Heart left ventricle (tissue), 16 donors: ENCODE data around the gene TMEM259. TPM values are rescaled to one million over a fixed set of nuclear protein-coding genes. Genes with fewer than 3 reads are reported as not detected.
A peak's percentile ranks its signal among the peaks of the same experiment; 100 is the strongest.

Experiments
- ATAC-seq, 4 donors: fragments of 200-7000 bp; cut with Tn5 transposase; one replicate each; pipeline ENCODE4 v1.9.1; 2020 to 2022; ENCODE audit warnings: moderate library complexity in 4 of 4, mild to moderate bottlenecking in 3 of 4, moderate number of reproducible peaks in 1 of 4
- DNase-seq, 5 donors: peaks; one replicate each; pipeline ENCODE4 v3.0.0-alpha.2; 2020
- H3K27ac ChIP-seq, 12 donors: fragments of 200-600 bp; sonication (generic) in 4 of 12; one replicate each; pipeline versions ENCODE4 v1.5.0 to v1.8.0; 2016 to 2022; ENCODE audit warnings: mild to moderate bottlenecking in 2 of 12
- H3K27me3 ChIP-seq, 9 donors: fragments of 200-600 bp; sonication (generic) in 2 of 9; one replicate each; pipeline versions ENCODE4 v1.5.1 to v1.8.0; 2016 to 2022; ENCODE audit warnings: mild to moderate bottlenecking in 3 of 9
- H3K36me3 ChIP-seq, 9 donors: fragments of 200-600 bp; sonication (generic) in 2 of 9; one replicate each; pipeline versions ENCODE4 v1.5.0 to v1.8.0; 2018 to 2022; ENCODE audit warnings: mild to moderate bottlenecking in 2 of 9
- H3K4me1 ChIP-seq, 12 donors: fragments of 200-600 bp; sonication (generic) in 4 of 12; one replicate each; pipeline versions ENCODE4 v1.5.0 to v1.8.0; 2016 to 2022; ENCODE audit warnings: mild to moderate bottlenecking in 3 of 12
- H3K4me3 ChIP-seq, 12 donors: fragments of 200-600 bp; sonication (generic) in 4 of 12; one replicate each; pipeline versions ENCODE4 v1.5.0 to v1.8.0; 2017 to 2022; ENCODE audit warnings: mild to moderate bottlenecking in 9 of 12, moderate library complexity in 4 of 12
- H3K9me3 ChIP-seq, 12 donors: fragments of 200-600 bp; sonication (generic) in 4 of 12; one replicate each; pipeline versions ENCODE4 v1.5.0 to v1.8.0; 2016 to 2022; ENCODE audit warnings: mild to moderate bottlenecking in 1 of 12
- POLR2A ChIP-seq, 2 donors: fragments of 450-650 bp; IDR thresholded peaks; one replicate each; pipeline ENCODE4 v1.6.1; 2017; ENCODE audit warnings: antibody characterized with exemption in 2 of 2, mild to moderate bottlenecking in 2 of 2, moderate library complexity in 2 of 2
- WGBS, 4 donors: extraction: QIAGEN DNeasy Blood & Tissue Kit in 2 of 4; methylation state at CpG; one replicate each; pipeline versions ENCODE4 v1.1.5 to v1.1.7; 2013 to 2018; 5-methylcytosine and 5-hydroxymethylcytosine counted together
- intact Hi-C, 10 donors: fragments of 100-400 bp; cut with DNase I; formaldehyde crosslinking; loops; one replicate each; pipeline versions ENCODE4 v1.11.1 to v1.14.2; 2022
- polyA plus RNA-seq, 2 donors: library from polyadenylated mRNA; stranded (reverse); fragments of 200-250 nt; gene quantifications; one replicate each; pipeline ENCODE4 v1.2.3, GENCODE V29; 2013
- total RNA-seq, 9 donors: library from RNA; depleted of rRNA in 2 of 9; stranded (reverse); fragments of >200 nt in 2 of 9; fragmentation: NEBNext Ultra II Directional in 3 of 9; extraction: Animal tissue kit (Norgen Biotek cat#: 25700) in 3 of 9; gene quantifications; one replicate each; pipeline versions ENCODE4 v1.1.0 to v1.2.4, GENCODE V29; 2016 to 2023
- TF ChIP-seq, protein P1 (sequence below), 12 donors: fragments of 200-600 bp; sonication (generic) in 4 of 12; IDR thresholded peaks; one replicate each; pipeline versions ENCODE4 v1.5.0 to v1.8.0; 2018 to 2022; ENCODE audit warnings: antibody characterized with exemption in 12 of 12, mild to moderate bottlenecking in 5 of 12
- donor health status: ischemic (EF 13 %, LVEDD 7.1; RV severe dilation, severe dysfunction).
- donor health status: healthy with polysubstance abuse.
- donor health status: DM: no; HTN: yes; CAD: no.
- donor health status: DM: no; HTN: no; CAD: no.
- donor health status: ischemic (EF 25% LVEDD 6.9; RV normal size, moderate dysfunction).
- donor health status: ischemic (EF 25% LVEDD 5.7; RV mildly dilated, moderate dysfunction).
- donor health status: healthy.
- donor health status: DM: yes; HTN: yes; CAD: no.
- donor health status: ischemic (EF 35%, LVEDD 5.7; RV mildly dilated, moderate dysfunction).
- donor health status: nonischemic (EF 11% LVEDD 7.7; RV severe dilation, severe dysfunction).
- donor health status: DM: yes; HTN: yes; CAD: no.
- donor health status: PGD.
- donor health status: ischemic (EF 29% LVEDD 5.4; RV normal size, mild dysfunction).
- donor health status: nonischemic (EF 23%, LVEDD 6.1; RV moderate dilation, normal function).

The TMEM259 gene
- total and polyA plus RNA-seq, 11 donors = 95.1 to 189 (median 113) TPM

DNA sequence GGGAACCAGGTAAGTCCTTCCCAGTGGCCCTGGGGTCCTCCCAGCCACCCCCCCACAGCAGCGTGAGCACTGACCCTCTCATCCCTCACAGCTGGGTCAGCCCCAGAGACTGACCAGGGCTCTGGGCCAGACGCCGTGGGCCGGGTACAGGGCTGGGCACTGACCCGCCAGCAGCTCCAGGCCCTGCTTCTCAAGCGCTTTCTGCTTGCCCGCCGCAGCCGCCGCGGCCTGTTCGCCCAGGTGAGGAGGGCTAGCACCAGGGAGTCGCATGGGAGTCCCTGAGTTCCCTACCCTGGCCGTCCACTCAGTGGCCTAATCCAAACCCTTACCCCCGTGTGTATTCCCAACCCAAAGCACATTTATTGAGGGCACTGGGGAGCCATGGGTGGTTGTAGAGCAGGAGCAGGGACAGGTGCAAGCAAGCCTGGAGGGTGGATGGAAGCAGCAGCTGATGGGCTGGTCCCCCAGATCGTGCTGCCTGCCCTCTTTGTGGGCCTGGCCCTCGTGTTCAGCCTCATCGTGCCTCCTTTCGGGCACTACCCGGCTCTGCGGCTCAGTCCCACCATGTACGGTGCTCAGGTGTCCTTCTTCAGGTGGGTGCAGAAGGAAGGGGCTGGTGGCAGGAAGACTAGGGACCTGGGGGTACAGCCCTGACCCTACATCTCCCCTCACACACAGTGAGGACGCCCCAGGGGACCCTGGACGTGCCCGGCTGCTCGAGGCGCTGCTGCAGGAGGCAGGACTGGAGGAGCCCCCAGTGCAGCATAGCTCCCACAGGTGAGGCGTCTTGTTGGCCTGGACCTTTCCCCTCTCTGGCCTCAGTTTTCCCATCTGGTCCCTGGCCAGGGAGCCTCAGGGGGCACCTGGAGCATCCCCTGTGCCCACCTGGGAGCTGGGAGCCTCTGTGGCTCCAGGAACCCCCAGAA lies 33.4 kb upstream of the TMEM259 start:
- 92 to 95% (median 93%) methylated on average over 22 to 28 of the region's 28 CpGs for WGBS, 4 donors
- TF ChIP-seq POLR2A (IDR thresholded peaks at IDR 0.05) = no peak
- TF ChIP-seq, protein P1, sequence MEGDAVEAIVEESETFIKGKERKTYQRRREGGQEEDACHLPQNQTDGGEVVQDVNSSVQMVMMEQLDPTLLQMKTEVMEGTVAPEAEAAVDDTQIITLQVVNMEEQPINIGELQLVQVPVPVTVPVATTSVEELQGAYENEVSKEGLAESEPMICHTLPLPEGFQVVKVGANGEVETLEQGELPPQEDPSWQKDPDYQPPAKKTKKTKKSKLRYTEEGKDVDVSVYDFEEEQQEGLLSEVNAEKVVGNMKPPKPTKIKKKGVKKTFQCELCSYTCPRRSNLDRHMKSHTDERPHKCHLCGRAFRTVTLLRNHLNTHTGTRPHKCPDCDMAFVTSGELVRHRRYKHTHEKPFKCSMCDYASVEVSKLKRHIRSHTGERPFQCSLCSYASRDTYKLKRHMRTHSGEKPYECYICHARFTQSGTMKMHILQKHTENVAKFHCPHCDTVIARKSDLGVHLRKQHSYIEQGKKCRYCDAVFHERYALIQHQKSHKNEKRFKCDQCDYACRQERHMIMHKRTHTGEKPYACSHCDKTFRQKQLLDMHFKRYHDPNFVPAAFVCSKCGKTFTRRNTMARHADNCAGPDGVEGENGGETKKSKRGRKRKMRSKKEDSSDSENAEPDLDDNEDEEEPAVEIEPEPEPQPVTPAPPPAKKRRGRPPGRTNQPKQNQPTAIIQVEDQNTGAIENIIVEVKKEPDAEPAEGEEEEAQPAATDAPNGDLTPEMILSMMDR (IDR thresholded peaks at IDR 0.05) = no peak
- no peak overlapping the region for H3K27ac ChIP-seq
- H3K27me3 ChIP-seq = no peaks in the 10 kb centered on the region
- no peaks in the 10 kb centered on the region for H3K4me1 ChIP-seq
- no peak for DNase-seq
- H3K9me3 ChIP-seq = peaks cover 4 to 46% (median 29%) of the 10 kb centered on the region in 12 donors
- intact Hi-C loops = no loop called here
- no peak for ATAC-seq
- H3K4me3 ChIP-seq = no peak overlapping the region
- peaks cover 0 to 27% (median 0%) of the 10 kb centered on the region in 9 donors for H3K36me3 ChIP-seq

DNA sequence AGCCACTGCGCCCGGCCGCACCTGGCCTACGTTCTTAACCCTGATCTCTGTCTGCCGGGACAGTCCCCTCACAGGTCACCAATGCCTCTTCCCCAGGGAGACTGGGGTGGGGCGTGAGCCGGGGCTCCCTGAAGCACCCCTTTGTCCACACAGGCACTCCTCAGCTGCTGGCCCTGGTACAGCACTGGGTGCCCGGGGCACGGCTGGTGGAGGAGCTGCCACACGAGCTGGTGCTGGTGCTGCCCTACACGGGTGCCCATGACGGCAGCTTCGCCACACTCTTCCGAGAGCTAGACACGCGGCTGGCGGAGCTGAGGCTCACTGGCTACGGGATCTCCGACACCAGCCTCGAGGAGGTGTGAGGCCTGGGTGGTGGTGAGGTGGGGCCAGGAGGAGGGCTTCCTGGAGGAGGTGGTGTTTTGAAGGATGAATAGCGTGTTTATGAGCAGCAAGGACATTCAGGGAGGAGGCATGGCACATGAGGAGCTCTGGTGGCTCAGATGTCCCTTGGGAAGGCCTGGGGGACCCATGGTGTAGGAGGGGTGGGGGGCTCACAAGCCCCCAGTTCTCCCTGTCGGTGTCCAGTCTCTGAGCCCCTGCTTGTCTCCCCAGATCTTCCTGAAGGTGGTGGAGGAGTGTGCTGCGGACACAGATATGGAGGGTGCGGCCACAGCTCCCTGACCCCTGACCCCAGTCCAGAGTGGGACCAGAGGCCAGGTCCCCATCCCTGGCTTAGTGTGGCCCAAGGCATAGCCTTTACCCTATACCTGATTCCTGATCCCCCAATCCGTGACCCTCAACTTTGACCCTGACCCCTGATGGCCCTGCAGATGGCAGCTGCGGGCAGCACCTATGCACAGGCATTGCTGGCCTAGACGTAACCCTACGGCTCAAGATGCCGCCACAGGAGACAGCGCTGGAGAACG lies 32.5 kb upstream of the TMEM259 start:
- intact Hi-C loops = no loop called here
- peak in 1 of 4 donors; percentile 9 for ATAC-seq
- DNase-seq = no peak

DNA sequence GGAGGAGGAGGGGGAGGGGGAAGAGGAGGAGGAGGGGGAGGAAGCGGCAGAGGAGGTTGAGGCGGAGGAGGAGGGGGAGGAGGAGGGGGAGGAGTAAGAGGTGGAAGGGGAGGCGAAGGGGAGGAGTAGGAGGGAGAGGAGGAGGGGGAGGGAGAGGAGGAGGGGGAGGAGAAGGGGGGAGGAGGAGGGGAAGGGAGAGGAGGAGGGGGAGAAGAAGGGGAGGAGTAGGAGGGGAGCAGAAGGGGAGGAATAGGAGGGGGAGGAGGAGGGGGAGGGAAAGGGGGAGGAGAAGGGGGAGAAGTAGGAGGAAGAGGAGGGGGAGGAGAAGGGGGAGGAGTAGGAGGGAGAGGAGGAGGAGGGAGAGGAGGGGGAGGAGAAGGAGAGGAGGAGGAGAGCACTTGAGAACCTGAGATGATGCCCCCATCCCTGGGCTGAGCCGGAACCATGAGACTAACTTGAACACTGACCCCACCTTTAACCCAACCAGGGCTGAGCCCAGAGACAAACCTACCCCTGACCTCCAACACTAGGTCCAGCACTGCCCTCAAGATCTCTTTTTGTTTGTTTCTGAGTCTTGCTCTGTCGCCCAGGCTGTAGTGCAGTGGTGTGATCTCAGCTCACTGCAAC lies 31.5 kb upstream of the TMEM259 start:
- H3K27ac ChIP-seq = no peak overlapping the region
- peaks cover 0 to 18% (median 0%) of the 10 kb centered on the region in 9 donors for H3K36me3 ChIP-seq
- no peak overlapping the region for H3K4me3 ChIP-seq
- DNase-seq (no peak), ATAC-seq (no peak)
- intact Hi-C loops = no loop called here
- H3K27me3 ChIP-seq = no peaks in the 10 kb centered on the region
- H3K9me3 ChIP-seq = peaks cover 0 to 27% (median 13%) of the 10 kb centered on the region in 12 donors
- TF ChIP-seq POLR2A (IDR thresholded peaks at IDR 0.05) = no peak
- TF ChIP-seq, protein P1 (IDR thresholded peaks at IDR 0.05) = no peak
- WGBS, 4 donors = 83 to 89% (median 86%) methylated on average over 2 to 5 of the region's 5 CpGs
- H3K4me1 ChIP-seq = no peaks in the 10 kb centered on the region

More for the DNA sequence above, 32.5 kb upstream of the TMEM259 start:
- Histone ChIP-seq H3K4me1 (no peaks in the 10 kb centered on the region), H3K9me3 (peaks cover 4 to 37% (median 23%) of the 10 kb centered on the region in 12 donors), H3K36me3 (peaks cover 0 to 21% (median 0%) of the 10 kb centered on the region in 9 donors), H3K27ac (no peak overlapping the region), H3K27me3 (no peaks in the 10 kb centered on the region), H3K4me3 (no peak overlapping the region)
- TF ChIP-seq, protein P1 (IDR thresholded peaks at IDR 0.05) = no peak
- no peak for TF ChIP-seq POLR2A (IDR thresholded peaks at IDR 0.05)
- 91 to 94% (median 93%) methylated on average over 22 to 31 of the region's 31 CpGs for WGBS, 4 donors
